Activated CD4-positive, alpha-beta T cell treated with anti-CD3 and anti-CD28 coated beads for 36 hours (primary cell): ENCODE data around the gene ASPG. TPM values are rescaled to one million over a fixed set of nuclear protein-coding genes. Genes with fewer than 3 reads are reported as not detected.

ENCODE experiments used
- ATAC-seq: fragments of 200-7000 bp; cut with Tn5 transposase; one replicate; pipeline ENCODE4 v1.10.0; 2021; ENCODE audit warnings: mild to moderate bottlenecking, moderate library complexity
- CTCF ChIA-PET: fragments of 350-600 bp; sonication (Branson Sonifier 250); formaldehyde crosslinking; loops from one replicate; lab custom pipeline; 2021; ENCODE audit warnings: antibody characterized with exemption; lab: Charles Lee
- POLR2A ChIA-PET: fragments of 350-600 bp; sonication (Branson Sonifier 250); formaldehyde crosslinking; loops from one replicate; lab custom pipeline; 2021; ENCODE audit warnings: antibody characterized with exemption, inconsistent platforms; lab: Charles Lee
- DNase-seq: peaks from one replicate; pipeline ENCODE4 v3.0.0-alpha.2; 2020
- H3K27ac Mint-ChIP-seq: one replicate; pipeline ENCODE4 v1.8.0; 2021; ENCODE audit warnings: mixed read lengths
- H3K27me3 Mint-ChIP-seq: one replicate; pipeline ENCODE4 v1.8.0; 2021; ENCODE audit warnings: mixed read lengths
- H3K36me3 Mint-ChIP-seq: one replicate; pipeline ENCODE4 v1.8.0; 2021; ENCODE audit warnings: low read depth, mixed read lengths
- H3K4me1 Mint-ChIP-seq: one replicate; pipeline ENCODE4 v1.8.0; 2021; ENCODE audit warnings: mixed read lengths
- H3K4me3 Mint-ChIP-seq: one replicate; pipeline ENCODE4 v1.8.0; 2021; ENCODE audit warnings: mild to moderate bottlenecking, moderate library complexity, mixed read lengths
- H3K9me3 Mint-ChIP-seq: one replicate; pipeline ENCODE4 v1.8.0; 2021; ENCODE audit warnings: low read depth, mixed read lengths
- intact Hi-C, 2 experiments: fragments of 100-400 bp; cut with DNase I in 1 of 2; cut with micrococcal nuclease in 1 of 2; formaldehyde crosslinking; loops; one replicate each; pipeline versions ENCODE4 v1.14.2 to v1.15.1; 2022 to 2024; cut with DNase I, micrococcal nuclease
- total RNA-seq, 2 experiments: library from RNA; stranded (reverse); gene quantifications; one replicate each; pipeline ENCODE4 v1.2.3, GENCODE V29; 2021

Gene ASPG
- total RNA-seq, 2 experiments from 2014 or later, result not detected

GRCh38 chr14:104116288-104116755 is 30.8 kb downstream of the ASPG start:
- DNase-seq, result peak; percentile 6
- H3K27me3 Mint-ChIP-seq, result peaks cover 25% of the 10 kb centered on the region
- intact Hi-C loops, result no loop called here
- H3K9me3 Mint-ChIP-seq, result no peaks in the 10 kb centered on the region
- no peak overlapping the region for H3K27ac Mint-ChIP-seq
- no peaks in the 10 kb centered on the region for H3K36me3 Mint-ChIP-seq
- CTCF ChIA-PET, result no interaction called here
- POLR2A ChIA-PET, result no interaction called here
- no peak for ATAC-seq
- no peak overlapping the region for H3K4me3 Mint-ChIP-seq
- H3K4me1 Mint-ChIP-seq, result no peaks in the 10 kb centered on the region

- Mint-ChIP-seq H3K27ac (no peak overlapping the region), H3K4me1 (no peaks in the 10 kb centered on the region), H3K4me3 (no peak overlapping the region), H3K36me3 (no peaks in the 10 kb centered on the region), H3K9me3 (no peaks in the 10 kb centered on the region), H3K27me3 (peaks cover 25% of the 10 kb centered on the region)
- ATAC-seq, result peak; percentile 53
- CTCF ChIA-PET, result no interaction called here
- peak; percentile 45 for DNase-seq
- intact Hi-C loops, result no loop called here
- POLR2A ChIA-PET, result no interaction called here
These were observed 31.3 kb downstream of the ASPG start for GRCh38 chr14:104116756-104117340.

- H3K9me3 Mint-ChIP-seq, result no peaks in the 10 kb centered on the region
These were observed 32.0 kb downstream of the ASPG start for GRCh38 chr14:104117341-104118005.

GRCh38 chr14:104118006-104118844 is 32.7 kb downstream of the ASPG start:
- no peaks in the 10 kb centered on the region for H3K4me1 Mint-ChIP-seq
- H3K9me3 Mint-ChIP-seq, result no peaks in the 10 kb centered on the region
- ATAC-seq, result no peak
- no peak overlapping the region for H3K4me3 Mint-ChIP-seq
- no peak overlapping the region for H3K27ac Mint-ChIP-seq
- peak; percentile 4 for DNase-seq
- intact Hi-C loops, result no loop called here
- no peaks in the 10 kb centered on the region for H3K36me3 Mint-ChIP-seq
- POLR2A ChIA-PET, result no interaction called here
- H3K27me3 Mint-ChIP-seq, result peaks cover 25% of the 10 kb centered on the region
- CTCF ChIA-PET, result no interaction called here

More at GRCh38 chr14:104117341-104118005, 32.0 kb downstream of the ASPG start:
- Mint-ChIP-seq H3K4me1 (no peaks in the 10 kb centered on the region), H3K4me3 (no peak overlapping the region), H3K27ac (no peak overlapping the region), H3K36me3 (no peaks in the 10 kb centered on the region), H3K27me3 (peaks cover 25% of the 10 kb centered on the region)
- POLR2A ChIA-PET, result no interaction called here
- CTCF ChIA-PET, result no interaction called here
- ATAC-seq (no peak), DNase-seq (peak; percentile 4)
- intact Hi-C loops, result no loop called here

GRCh38 chr14:104119119-104119487 is 33.6 kb downstream of the ASPG start:
- ChIA-PET POLR2A (no interaction called here), CTCF (no interaction called here)
- DNase-seq, result peak; percentile 1
- intact Hi-C loops, result no loop called here
- Mint-ChIP-seq H3K4me1 (no peaks in the 10 kb centered on the region), H3K27ac (no peak overlapping the region), H3K4me3 (no peak overlapping the region), H3K27me3 (peaks cover 25% of the 10 kb centered on the region), H3K36me3 (no peaks in the 10 kb centered on the region), H3K9me3 (peaks cover 5% of the 10 kb centered on the region)
- no peak for ATAC-seq

GRCh38 chr14:104119488-104120251 is 34.2 kb downstream of the ASPG start:
- POLR2A ChIA-PET, result no interaction called here
- Mint-ChIP-seq H3K36me3 (no peaks in the 10 kb centered on the region), H3K4me3 (no peak overlapping the region), H3K9me3 (peaks cover 5% of the 10 kb centered on the region), H3K27me3 (peaks cover 25% of the 10 kb centered on the region), H3K27ac (no peak overlapping the region), H3K4me1 (no peaks in the 10 kb centered on the region)
- intact Hi-C loops, result no loop called here
- DNase-seq, result peak; percentile 2
- CTCF ChIA-PET, result interaction anchor here (0.9 kb wide), 1 partner anchor 25 kb away, joined by 3 read pairs; no protein-coding TSS in a partner anchor
- no peak for ATAC-seq

GRCh38 chr14:104120281-104120741 is 34.8 kb downstream of the ASPG start:
- peaks cover 9% of the 10 kb centered on the region for H3K9me3 Mint-ChIP-seq
- peaks cover 1% of the 10 kb centered on the region for H3K36me3 Mint-ChIP-seq
- intact Hi-C loops, result no loop called here
- DNase-seq (peak; percentile 1), ATAC-seq (no peak)
- no peak overlapping the region for H3K27ac Mint-ChIP-seq
- POLR2A ChIA-PET, result no interaction called here
- H3K27me3 Mint-ChIP-seq, result peaks cover 24% of the 10 kb centered on the region
- H3K4me3 Mint-ChIP-seq, result no peak overlapping the region
- CTCF ChIA-PET, result interaction anchor here (0.9 kb wide), 2 partner anchors 9 to 26 kb away, joined by 3 read pairs; no protein-coding TSS in a partner anchor
- no peaks in the 10 kb centered on the region for H3K4me1 Mint-ChIP-seq

GRCh38 chr14:104121142-104121541 is 35.6 kb downstream of the ASPG start:
- Mint-ChIP-seq H3K27ac (no peak overlapping the region), H3K36me3 (peaks cover 1% of the 10 kb centered on the region)

GRCh38 chr14:104123879-104124278 is 38.4 kb downstream of the ASPG start:
- no peak overlapping the region for H3K27ac Mint-ChIP-seq
- DNase-seq, result no peak
- peaks cover 1% of the 10 kb centered on the region for H3K36me3 Mint-ChIP-seq
- H3K4me1 Mint-ChIP-seq, result no peaks in the 10 kb centered on the region
- CTCF ChIA-PET, result no interaction called here
- ATAC-seq, result no peak
- peaks cover 20% of the 10 kb centered on the region for H3K27me3 Mint-ChIP-seq
- peaks cover 14% of the 10 kb centered on the region for H3K9me3 Mint-ChIP-seq
- H3K4me3 Mint-ChIP-seq, result no peak overlapping the region
- intact Hi-C loops, result no loop called here
- POLR2A ChIA-PET, result no interaction called here

More at GRCh38 chr14:104121142-104121541, 35.6 kb downstream of the ASPG start:
- Mint-ChIP-seq H3K4me3 (no peak overlapping the region), H3K4me1 (no peaks in the 10 kb centered on the region), H3K27me3 (peaks cover 21% of the 10 kb centered on the region), H3K9me3 (peaks cover 10% of the 10 kb centered on the region)
- CTCF ChIA-PET, result interaction anchor here (0.9 kb wide), 1 partner anchor 8 kb away, joined by 3 read pairs; no protein-coding TSS in a partner anchor
- DNase-seq (no peak), ATAC-seq (no peak)
- POLR2A ChIA-PET, result no interaction called here
- intact Hi-C loops, result no loop called here

GRCh38 chr14:104125011-104125410 is 39.5 kb downstream of the ASPG start:
- intact Hi-C loops, result no loop called here
- peaks cover 19% of the 10 kb centered on the region for H3K27me3 Mint-ChIP-seq
- no peak overlapping the region for H3K27ac Mint-ChIP-seq
- no peak overlapping the region for H3K4me3 Mint-ChIP-seq
- ATAC-seq, result no peak
- CTCF ChIA-PET, result no interaction called here
- no peak for DNase-seq
- peaks cover 4% of the 10 kb centered on the region for H3K36me3 Mint-ChIP-seq
- H3K9me3 Mint-ChIP-seq, result peaks cover 23% of the 10 kb centered on the region
- POLR2A ChIA-PET, result no interaction called here
- no peaks in the 10 kb centered on the region for H3K4me1 Mint-ChIP-seq

- H3K4me1 Mint-ChIP-seq, result no peaks in the 10 kb centered on the region
- H3K36me3 Mint-ChIP-seq, result peaks cover 4% of the 10 kb centered on the region
- POLR2A ChIA-PET, result no interaction called here
- no peak overlapping the region for H3K27ac Mint-ChIP-seq
- ATAC-seq, result no peak
- intact Hi-C loops, result no loop called here
- H3K9me3 Mint-ChIP-seq, result peaks cover 25% of the 10 kb centered on the region
- DNase-seq, result no peak
- H3K27me3 Mint-ChIP-seq, result peaks cover 19% of the 10 kb centered on the region
- CTCF ChIA-PET, result interaction anchor here (0.7 to 1.5 kb wide), 2 partner anchors 32 to 49 kb away, joined by 3 to 5 read pairs; no protein-coding TSS in a partner anchor
- H3K4me3 Mint-ChIP-seq, result no peak overlapping the region
These were observed 41.3 kb downstream of the ASPG start for GRCh38 chr14:104126753-104127152.
